Activated CD4-positive, alpha-beta T cell treated with anti-CD3 and anti-CD28 coated beads, Interleukin-2, amount 50 U/mL, for 16 hours (primary cell): ENCODE measurements around the gene ELK3.

Source experiments
- DNase-seq: peaks from one replicate; pipeline ENCODE4 v3.0.0-alpha.2; 2020

Gene ELK3

GRCh38 chr12:96258104-96258961, 64.2 kb downstream of the ELK3 start:
- DNase-seq, result no peak

- DNase-seq, result no peak
Measured at GRCh38 chr12:96260231-96260630, 66.1 kb downstream of the ELK3 start.

- DNase-seq, result no peak
Measured at GRCh38 chr12:96260644-96261043, 66.5 kb downstream of the ELK3 start.

- DNase-seq, result no peak
Measured at GRCh38 chr12:96261557-96261956, 67.4 kb downstream of the ELK3 start.

GRCh38 chr12:96263449-96263902, 69.3 kb downstream of the ELK3 start:
- DNase-seq, result no peak

- no peak for DNase-seq
Measured at GRCh38 chr12:96265400-96265799, 71.2 kb downstream of the ELK3 start.

GRCh38 chr12:96265836-96266235, 71.7 kb downstream of the ELK3 start:
- no peak for DNase-seq

GRCh38 chr12:96266238-96266637, 72.1 kb downstream of the ELK3 start:
- DNase-seq, result no peak

GRCh38 chr12:96271469-96272199, 77.5 kb downstream of the ELK3 start:
- no peak for DNase-seq

GRCh38 chr12:96274331-96274730, 80.2 kb downstream of the ELK3 start:
- no peak for DNase-seq

- no peak for DNase-seq
Measured at GRCh38 chr12:96285158-96285557, 91.0 kb downstream of the ELK3 start.

GRCh38 chr12:96289067-96289466, 94.9 kb downstream of the ELK3 start:
- no peak for DNase-seq

- DNase-seq, result no peak
Measured at GRCh38 chr12:96293093-96293492, 98.9 kb downstream of the ELK3 start.

GRCh38 chr12:96294831-96295230, 100.7 kb downstream of the ELK3 start:
- no peak for DNase-seq

- no peak for DNase-seq
Measured at GRCh38 chr12:96295532-96296160, 101.5 kb downstream of the ELK3 start.

- no peak for DNase-seq
Measured at GRCh38 chr12:96297504-96297903, 103.3 kb downstream of the ELK3 start.

- DNase-seq, result no peak
Measured at GRCh38 chr12:96300064-96300463, 105.9 kb downstream of the ELK3 start.

- no peak for DNase-seq
Measured at GRCh38 chr12:96301732-96302131, 107.6 kb downstream of the ELK3 start.

- DNase-seq, result no peak
Measured at GRCh38 chr12:96302687-96303310, 108.6 kb downstream of the ELK3 start.

GRCh38 chr12:96303653-96304052, 109.5 kb downstream of the ELK3 start:
- DNase-seq, result no peak

GRCh38 chr12:96305665-96306064, 111.5 kb downstream of the ELK3 start:
- no peak for DNase-seq

GRCh38 chr12:96308881-96309280, 114.7 kb downstream of the ELK3 start:
- no peak for DNase-seq

- DNase-seq, result no peak
Measured at GRCh38 chr12:96310067-96310466, 115.9 kb downstream of the ELK3 start.
